NB4 (cell line): ENCODE measurements around the gene RBM47.

Source experiments
- MYC ChIP-seq: IDR thresholded peaks from 2 replicates; pipeline ENCODE4 v1.6.1; 2011; ENCODE audit warnings: low read depth, low read length
- TF ChIP-seq, protein P1 (sequence below): IDR thresholded peaks from one replicate; pipeline ENCODE4 v1.5.1; 2012; ENCODE audit warnings: low read depth, low read length

- no peak for TF ChIP-seq MYC
- TF ChIP-seq, protein P1, sequence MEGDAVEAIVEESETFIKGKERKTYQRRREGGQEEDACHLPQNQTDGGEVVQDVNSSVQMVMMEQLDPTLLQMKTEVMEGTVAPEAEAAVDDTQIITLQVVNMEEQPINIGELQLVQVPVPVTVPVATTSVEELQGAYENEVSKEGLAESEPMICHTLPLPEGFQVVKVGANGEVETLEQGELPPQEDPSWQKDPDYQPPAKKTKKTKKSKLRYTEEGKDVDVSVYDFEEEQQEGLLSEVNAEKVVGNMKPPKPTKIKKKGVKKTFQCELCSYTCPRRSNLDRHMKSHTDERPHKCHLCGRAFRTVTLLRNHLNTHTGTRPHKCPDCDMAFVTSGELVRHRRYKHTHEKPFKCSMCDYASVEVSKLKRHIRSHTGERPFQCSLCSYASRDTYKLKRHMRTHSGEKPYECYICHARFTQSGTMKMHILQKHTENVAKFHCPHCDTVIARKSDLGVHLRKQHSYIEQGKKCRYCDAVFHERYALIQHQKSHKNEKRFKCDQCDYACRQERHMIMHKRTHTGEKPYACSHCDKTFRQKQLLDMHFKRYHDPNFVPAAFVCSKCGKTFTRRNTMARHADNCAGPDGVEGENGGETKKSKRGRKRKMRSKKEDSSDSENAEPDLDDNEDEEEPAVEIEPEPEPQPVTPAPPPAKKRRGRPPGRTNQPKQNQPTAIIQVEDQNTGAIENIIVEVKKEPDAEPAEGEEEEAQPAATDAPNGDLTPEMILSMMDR, result no peak
Measured at GRCh38 chr4:40458109-40458508, 171.6 kb downstream of the RBM47 start.
